Putamen (tissue), 1 donor: ENCODE measurements around the gene LPIN1.
"Not testable (repeated sequence)": the region's sequence is repeated elsewhere in the genome, so short reads cannot be mapped to it uniquely, and the experiment has no call there.

Source experiments
- DNase-seq: peaks from one replicate; pipeline ENCODE4 v3.0.0-alpha.2; 2016; ENCODE audit warnings: low spot score

Gene LPIN1

DNA sequence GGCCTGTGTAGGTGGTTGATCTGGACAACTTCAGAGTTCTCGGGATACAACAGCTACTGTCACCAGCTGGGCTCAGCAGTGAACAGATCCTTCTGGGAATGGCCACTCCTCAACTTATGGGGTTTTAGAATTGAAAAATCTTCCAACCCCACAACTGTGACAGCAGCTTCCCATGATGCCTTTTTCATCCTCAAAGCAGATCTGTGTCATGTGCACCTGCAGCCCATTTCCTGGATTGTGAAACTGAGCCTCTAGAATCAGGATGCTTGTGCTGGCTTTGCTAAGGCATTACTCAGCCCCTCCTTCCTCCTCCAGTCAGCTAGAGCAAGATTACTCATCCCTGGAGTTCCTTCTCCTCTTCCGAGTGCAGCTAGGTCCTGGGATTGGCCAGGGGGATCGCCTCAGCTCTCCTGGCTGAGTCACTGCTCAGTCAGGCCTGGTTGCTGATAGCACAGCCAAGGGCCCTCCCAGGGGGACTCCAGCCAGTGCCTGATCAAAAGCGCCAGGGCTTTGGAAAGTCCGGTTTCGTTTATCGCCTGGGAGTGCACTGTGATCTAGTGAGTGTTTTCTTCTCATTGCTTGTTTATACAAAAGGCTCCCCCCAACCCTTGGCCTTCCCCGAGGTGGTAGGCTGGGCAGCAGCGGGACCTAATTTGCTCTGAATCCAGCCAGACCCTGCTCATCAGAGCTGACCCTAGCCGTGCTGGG is 2.4 kb upstream of the LPIN1 start:
- peak; percentile 81 for DNase-seq

DNA sequence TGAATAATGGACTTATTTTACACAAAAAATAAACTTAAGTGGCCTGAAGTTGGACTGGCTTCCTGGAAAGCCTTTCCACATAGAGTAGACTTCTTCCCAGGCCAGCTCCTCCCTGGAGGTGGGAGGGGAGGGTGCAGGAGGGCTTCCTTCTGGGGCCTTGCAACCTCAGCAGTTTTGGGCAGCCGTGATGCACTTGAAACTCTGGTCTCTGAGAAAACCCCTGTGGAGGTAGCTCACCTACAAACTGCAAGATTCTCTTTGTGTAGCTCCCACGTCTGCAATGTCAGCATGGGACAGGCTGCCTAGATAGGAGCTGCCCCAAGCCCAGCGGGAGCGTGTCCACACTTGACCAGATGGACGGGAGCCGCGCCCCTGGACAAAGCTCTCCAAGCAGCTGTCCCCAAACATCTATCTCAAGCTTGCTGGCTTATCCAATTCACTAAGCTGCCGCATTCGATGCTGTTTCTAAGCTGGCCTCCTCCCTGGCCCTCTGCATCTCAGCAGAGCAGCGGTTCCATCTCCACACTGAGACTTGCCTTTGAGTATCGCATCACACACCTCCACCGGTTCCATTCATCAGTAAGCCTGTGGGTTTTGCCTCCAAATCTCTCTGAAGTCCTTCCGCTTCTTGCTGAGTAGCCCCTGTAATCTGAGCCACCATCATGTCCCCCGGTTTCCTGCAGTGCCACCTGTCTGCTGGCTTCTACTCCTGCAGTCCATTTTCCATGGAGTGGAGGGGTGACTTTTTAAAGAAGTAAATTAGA is 1.6 kb upstream of the LPIN1 start:
- no peak for DNase-seq

- no peak for DNase-seq
These were observed 638 bp upstream of the LPIN1 start for GRCh38 chr2:11745613-11746375.

DNA sequence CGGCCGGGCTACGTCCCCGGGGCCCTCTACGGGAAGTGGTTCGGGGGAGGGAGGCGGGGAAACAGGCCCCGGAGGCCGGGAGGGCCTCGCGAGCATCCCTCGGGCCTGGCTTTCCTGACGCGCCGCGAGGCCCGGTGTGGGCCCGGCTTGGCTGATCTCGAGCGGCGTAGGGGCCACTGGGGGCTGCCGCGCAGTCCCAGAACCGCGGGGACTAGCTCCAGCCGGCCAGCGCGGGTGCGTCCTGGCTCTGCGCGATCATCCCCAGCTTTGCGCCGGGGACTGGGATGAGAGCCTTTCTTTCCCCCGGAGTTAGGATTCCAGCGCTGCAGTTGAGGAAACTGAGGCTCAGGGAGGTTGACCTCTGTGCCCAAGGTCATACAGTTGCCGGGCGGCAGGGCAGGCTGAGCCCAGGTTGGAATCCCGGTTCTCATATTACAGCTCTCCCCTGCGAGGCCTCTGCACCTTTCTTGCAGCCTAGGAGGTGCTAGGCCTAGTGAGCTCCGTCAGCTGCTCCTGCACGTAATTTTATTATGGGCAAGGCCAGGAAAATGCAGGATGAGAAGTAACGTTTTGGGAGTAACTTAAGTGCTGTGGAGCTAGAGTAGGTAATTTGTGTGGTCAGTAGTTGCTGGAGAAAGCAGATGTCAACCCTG is 501 bp downstream of the LPIN1 start:
- peak; percentile 49 for DNase-seq

DNA sequence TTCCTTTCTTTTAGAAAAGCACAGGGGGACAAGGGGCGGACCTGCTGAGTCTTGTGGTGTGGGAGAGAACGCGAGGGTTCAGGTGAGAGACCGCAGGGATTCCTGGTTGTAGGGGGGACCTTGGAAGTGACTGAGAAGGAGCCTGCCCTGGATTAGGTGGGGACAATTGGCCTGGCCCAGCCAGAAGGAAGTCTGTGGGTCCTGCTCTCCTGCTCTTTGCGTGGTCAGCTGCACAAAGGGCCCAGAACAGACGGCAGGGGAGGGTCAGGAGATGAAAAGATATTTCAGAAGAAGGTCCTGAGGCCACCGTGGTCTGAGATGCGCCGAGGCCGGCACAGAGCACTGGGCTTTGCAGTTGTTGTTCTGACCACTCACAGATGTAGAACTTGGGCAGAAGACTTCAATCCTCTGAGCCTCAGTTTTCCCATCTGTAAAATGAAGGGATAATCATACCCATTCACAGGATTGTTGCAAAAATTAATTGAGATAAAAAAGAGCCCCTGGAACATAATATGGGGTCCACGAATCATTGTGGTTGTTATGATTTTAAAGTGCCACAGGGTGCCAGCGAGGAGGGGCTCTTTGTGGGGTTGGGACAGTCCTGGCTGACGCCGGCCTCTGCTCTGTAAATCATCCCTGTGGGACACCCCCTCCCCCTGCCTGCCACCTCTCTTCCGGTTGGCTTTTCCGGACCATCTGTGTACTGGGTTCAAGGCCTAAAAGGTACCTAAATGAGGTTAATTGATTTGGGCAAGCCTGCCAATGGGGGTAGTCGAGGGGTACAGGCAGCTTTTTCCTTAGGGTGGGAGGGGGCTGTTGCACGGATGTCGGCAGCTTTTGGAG is 1.8 kb downstream of the LPIN1 start:
- no peak for DNase-seq

GRCh38 chr2:11748861-11749645 is 2.6 kb downstream of the LPIN1 start:
- no peak for DNase-seq

DNA sequence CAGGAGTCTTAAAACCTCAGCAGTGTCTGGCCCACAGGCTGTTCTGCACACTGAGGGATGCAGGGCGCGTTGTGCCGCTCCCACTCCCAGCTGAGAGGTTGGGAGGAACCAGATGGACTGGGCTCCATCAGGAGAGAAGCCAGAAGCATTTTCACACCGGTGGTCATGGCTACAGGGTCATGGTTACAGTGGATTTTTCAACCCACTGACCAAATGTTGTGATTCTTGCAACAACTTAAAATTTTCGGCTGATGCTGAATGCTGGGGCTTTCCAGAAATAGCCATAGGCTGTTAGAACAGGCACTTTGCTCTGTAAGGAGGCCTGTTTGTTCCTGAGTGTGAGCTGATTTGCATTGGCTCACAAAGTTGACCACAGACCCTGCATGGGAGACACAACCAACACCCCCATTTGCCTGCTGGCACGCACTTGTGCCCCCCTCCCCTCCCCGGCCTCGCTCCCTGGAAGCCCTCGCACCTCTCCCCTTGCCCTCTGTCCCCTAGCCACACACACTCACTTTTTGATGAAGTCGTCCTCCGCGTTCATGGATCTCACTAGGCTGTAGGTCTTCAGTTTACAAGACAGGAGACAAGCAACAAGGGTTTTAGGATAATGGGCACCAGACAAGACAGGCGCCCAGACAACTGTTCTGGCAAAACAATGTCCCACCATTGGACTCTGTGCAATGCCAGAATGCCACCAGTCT is 3.4 kb downstream of the LPIN1 start:
- no peak for DNase-seq

DNA sequence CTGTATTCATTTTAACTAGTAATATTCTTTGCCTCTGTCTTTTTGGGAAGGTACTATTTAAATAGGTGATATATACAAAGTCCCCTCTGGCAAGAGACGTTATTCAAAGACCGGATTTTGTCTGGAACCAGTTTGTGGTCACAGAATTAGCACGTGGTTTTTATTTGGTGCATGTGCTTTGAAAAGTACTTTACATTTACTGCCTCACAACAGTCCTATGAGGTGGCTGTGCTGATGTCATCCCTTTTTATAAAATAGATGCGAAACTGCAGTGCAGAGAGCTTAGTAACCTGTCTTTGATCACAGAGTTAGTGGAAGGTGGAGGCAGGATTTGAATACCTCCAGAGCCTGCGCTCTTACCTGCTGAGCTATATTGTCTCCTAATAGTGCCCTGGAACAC is 4.0 kb downstream of the LPIN1 start:
- peak; percentile 55 for DNase-seq

GRCh38 chr2:11750917-11751316 is 4.5 kb downstream of the LPIN1 start:
- no peak for DNase-seq

GRCh38 chr2:11752906-11753305 is 6.5 kb downstream of the LPIN1 start:
- DNase-seq, result peak; percentile 56

- DNase-seq, result no peak
These were observed 7.0 kb downstream of the LPIN1 start for GRCh38 chr2:11753452-11753885.

GRCh38 chr2:11753886-11754699 is 7.7 kb downstream of the LPIN1 start:
- DNase-seq, result no peak

DNA sequence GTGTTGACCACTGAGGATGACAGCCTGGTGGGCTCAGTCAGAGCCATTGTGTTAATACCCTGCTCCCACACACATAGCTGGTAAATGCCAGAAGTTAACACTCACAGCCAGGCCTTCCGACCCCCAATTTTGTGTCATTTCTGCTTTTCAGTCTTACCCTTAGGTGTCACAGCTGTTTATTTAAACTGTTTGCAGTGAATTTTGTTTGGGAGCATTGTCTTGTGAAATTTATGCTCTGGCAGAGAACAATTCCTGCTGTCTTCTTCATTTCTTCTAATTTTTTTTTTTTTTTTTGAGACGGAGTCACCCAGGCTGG is 8.2 kb downstream of the LPIN1 start:
- DNase-seq, result no peak

GRCh38 chr2:11757101-11757500 is 10.7 kb downstream of the LPIN1 start:
- DNase-seq, result no peak

GRCh38 chr2:11758187-11758586 is 11.8 kb downstream of the LPIN1 start:
- DNase-seq, result no peak

DNA sequence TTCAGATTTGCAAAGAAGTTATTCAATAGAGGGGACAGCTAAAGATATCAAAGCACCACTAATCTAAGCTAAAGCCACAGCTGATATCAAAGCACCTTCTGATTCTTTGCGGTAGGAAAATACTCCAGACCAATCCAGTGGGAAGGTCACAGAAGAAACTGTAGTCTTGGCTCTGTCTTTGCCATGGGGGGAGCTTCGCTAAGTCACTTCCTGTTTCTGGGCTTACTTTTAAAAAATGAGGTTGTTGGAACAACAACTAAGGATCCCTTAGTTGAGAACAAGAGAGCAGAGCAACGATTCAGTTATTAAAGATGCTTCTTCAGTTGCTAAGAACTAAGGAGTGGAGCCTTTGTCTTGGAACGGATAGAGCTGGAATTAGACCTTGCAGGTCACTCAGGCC is 12.2 kb downstream of the LPIN1 start:
- DNase-seq, result no peak

DNA sequence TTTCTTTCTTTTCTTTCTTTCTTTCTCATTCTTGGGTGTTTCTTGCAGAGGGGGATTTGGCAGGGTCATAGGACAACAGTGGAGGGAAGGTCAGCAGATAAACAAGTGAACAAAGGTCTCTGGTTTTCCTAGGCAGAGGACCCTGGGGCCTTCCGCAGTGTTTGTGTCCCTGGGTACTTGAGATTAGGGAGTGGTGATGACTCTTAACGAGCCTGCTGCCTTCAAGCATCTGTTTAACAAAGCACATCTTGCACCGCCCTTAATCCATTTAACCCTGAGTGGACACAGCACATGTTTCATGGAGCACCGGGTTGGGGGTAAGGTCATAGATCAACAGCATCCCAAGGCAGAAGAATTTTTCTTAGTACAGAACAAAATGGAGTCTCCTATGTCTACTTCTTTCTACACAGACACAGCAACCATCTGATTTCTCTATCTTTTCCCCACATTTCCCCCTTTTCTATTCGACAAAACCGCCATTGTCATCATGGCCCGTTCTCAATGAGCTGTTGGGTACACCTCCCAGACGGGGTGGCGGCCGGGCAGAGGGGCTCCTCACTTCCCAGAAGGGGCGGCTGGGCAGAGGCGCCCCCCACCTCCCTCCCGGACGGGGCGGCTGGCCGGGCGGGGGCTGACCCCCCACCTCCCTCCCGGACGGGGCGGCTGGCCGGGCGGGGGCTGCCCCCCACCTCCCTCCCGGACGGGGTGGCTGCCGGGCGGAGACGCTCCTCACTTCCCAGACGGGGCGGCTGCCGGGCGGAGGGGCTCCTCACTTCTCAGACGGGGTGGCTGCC is 12.9 kb downstream of the LPIN1 start:
- not testable (repeated sequence) for DNase-seq

GRCh38 chr2:11761259-11761658 is 14.8 kb downstream of the LPIN1 start:
- no peak for DNase-seq
